Endodermal cell (in vitro differentiated cells): ENCODE results near the gene ASTN1. TPM values are rescaled to one million over a fixed set of nuclear protein-coding genes. Genes with fewer than 3 reads are reported as not detected.

Experiments used
- DNase-seq: peaks from one replicate; pipeline ENCODE4 v3.0.0-alpha.2; 2017
- H3K27ac ChIP-seq: 2 replicates; pipeline ENCODE4 v1.5.1; 2013; ENCODE audit warnings: mild to moderate bottlenecking, low read depth, low read length, moderate library complexity
- H3K27me3 ChIP-seq: 2 replicates; pipeline ENCODE4 v1.6.1; 2013; ENCODE audit warnings: mild to moderate bottlenecking, low read length, moderate library complexity; ENCODE audit not compliant: insufficient read depth, control insufficient read depth, poor library complexity, severe bottlenecking
- H3K36me3 ChIP-seq: 2 replicates; pipeline ENCODE4 v1.7.0; 2013; ENCODE audit warnings: mild to moderate bottlenecking, low read length, moderate library complexity; ENCODE audit not compliant: control insufficient read depth, insufficient read depth
- H3K4me1 ChIP-seq: one replicate; pipeline ENCODE4 v1.7.0; 2013; ENCODE audit warnings: low read length; ENCODE audit not compliant: control insufficient read depth, insufficient read depth
- H3K4me3 ChIP-seq: 2 replicates; pipeline ENCODE4 v1.5.1; 2013; ENCODE audit warnings: mild to moderate bottlenecking, low read length, moderate library complexity
- H3K9ac ChIP-seq: 2 replicates; pipeline ENCODE4 v1.6.1; 2013; ENCODE audit warnings: mild to moderate bottlenecking, low read length, moderate library complexity; ENCODE audit not compliant: poor library complexity, severe bottlenecking; ENCODE audit errors: extremely low read depth
- H3K9me3 ChIP-seq: 2 replicates; pipeline ENCODE4 v1.6.1; 2013; ENCODE audit warnings: mild to moderate bottlenecking, low read length, moderate library complexity; ENCODE audit not compliant: control insufficient read depth
- H3K27ac Mint-ChIP-seq: 2 replicates; pipeline ENCODE4 v1.8.0; 2020; ENCODE audit warnings: mixed read lengths
- H3K27me3 Mint-ChIP-seq: 2 replicates; pipeline ENCODE4 v1.8.0; 2021; ENCODE audit warnings: mild to moderate bottlenecking, mixed read lengths; ENCODE audit not compliant: insufficient read depth
- H3K36me3 Mint-ChIP-seq: 2 replicates; pipeline ENCODE4 v1.8.0; 2020; ENCODE audit warnings: low read depth, mixed read lengths
- H3K4me1 Mint-ChIP-seq: 2 replicates; pipeline ENCODE4 v1.8.0; 2020; ENCODE audit warnings: mixed read lengths
- H3K4me3 Mint-ChIP-seq: 2 replicates; pipeline ENCODE4 v1.8.0; 2020; ENCODE audit warnings: mild to moderate bottlenecking, moderate library complexity, mixed read lengths
- H3K9me3 Mint-ChIP-seq: 2 replicates; pipeline ENCODE4 v1.8.0; 2020; ENCODE audit warnings: mild to moderate bottlenecking, mixed read lengths
- WGBS, 2 experiments: methylation state at CpG; one replicate each; pipeline versions ENCODE4 v1.1.5 to v1.1.7; 2013; ENCODE audit warnings: missing lambda C conversion rate in 2 of 2, mixed read lengths in 1 of 2; ENCODE audit not compliant: insufficient coverage in 1 of 2, insufficient read length in 1 of 2; 5-methylcytosine and 5-hydroxymethylcytosine counted together
- total RNA-seq, 2 donors: library from RNA; stranded (reverse); fragmentation: NEBNext Ultra II Directional in 1 of 2; extraction: Animal tissue kit (Norgen Biotek cat#: 25700) in 1 of 2; gene quantifications; 2 replicates in 1 of 2; 3 replicates in 1 of 2; pipeline ENCODE4 v1.2.1, GENCODE V29; 2021
- TF ChIP-seq, protein P1 (sequence below): fragments of 200-600 bp; sonication (generic); conservative IDR thresholded peaks from 2 replicates; pipeline ENCODE4 v1.5.0; 2021; ENCODE audit warnings: antibody characterized with exemption, mild to moderate bottlenecking

ASTN1 gene
- total RNA-seq, 2 donors from 2014 or later, result 0.31 to 0.70 TPM

DNA sequence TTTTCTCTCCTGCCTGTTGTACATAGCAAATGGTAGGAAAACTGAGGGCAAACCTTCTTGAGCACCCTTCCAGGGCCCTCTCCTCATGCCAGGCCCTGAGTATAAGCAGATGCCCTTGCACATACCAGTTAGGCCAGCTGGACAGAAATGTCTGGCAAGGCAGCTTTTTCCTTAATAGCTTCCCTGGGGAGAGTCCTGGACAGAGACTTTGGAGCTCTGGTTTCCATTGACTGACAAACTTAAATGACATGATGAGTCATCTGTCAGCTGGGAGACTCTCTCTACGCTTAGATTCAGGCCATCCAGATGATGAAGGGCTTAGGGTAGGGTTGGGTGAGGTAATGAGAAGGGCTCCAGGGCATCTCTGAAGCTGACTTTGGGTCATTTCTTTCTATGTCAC, 317.5 kb downstream of the ASTN1 start:
- no peak for DNase-seq
- no peaks in the 10 kb centered on the region for H3K36me3 Mint-ChIP-seq
- TF ChIP-seq, protein P1, sequence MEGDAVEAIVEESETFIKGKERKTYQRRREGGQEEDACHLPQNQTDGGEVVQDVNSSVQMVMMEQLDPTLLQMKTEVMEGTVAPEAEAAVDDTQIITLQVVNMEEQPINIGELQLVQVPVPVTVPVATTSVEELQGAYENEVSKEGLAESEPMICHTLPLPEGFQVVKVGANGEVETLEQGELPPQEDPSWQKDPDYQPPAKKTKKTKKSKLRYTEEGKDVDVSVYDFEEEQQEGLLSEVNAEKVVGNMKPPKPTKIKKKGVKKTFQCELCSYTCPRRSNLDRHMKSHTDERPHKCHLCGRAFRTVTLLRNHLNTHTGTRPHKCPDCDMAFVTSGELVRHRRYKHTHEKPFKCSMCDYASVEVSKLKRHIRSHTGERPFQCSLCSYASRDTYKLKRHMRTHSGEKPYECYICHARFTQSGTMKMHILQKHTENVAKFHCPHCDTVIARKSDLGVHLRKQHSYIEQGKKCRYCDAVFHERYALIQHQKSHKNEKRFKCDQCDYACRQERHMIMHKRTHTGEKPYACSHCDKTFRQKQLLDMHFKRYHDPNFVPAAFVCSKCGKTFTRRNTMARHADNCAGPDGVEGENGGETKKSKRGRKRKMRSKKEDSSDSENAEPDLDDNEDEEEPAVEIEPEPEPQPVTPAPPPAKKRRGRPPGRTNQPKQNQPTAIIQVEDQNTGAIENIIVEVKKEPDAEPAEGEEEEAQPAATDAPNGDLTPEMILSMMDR, result no peak
- Histone ChIP-seq H3K9me3 (no peaks in the 10 kb centered on the region), H3K4me3 (no peak overlapping the region), H3K27ac (no peak overlapping the region), H3K27me3 (no peaks in the 10 kb centered on the region), H3K36me3 (no peaks in the 10 kb centered on the region), H3K4me1 (peaks cover 7% of the 10 kb centered on the region), H3K9ac (no peak overlapping the region)
- H3K27ac Mint-ChIP-seq, result no peak overlapping the region
- no peaks in the 10 kb centered on the region for H3K27me3 Mint-ChIP-seq
- WGBS, 2 experiments, result 100% methylated on average over 1 of the region's 1 CpG
- peaks cover 22% of the 10 kb centered on the region for H3K4me1 Mint-ChIP-seq
- no peaks in the 10 kb centered on the region for H3K9me3 Mint-ChIP-seq
- H3K4me3 Mint-ChIP-seq, result no peak overlapping the region

DNA sequence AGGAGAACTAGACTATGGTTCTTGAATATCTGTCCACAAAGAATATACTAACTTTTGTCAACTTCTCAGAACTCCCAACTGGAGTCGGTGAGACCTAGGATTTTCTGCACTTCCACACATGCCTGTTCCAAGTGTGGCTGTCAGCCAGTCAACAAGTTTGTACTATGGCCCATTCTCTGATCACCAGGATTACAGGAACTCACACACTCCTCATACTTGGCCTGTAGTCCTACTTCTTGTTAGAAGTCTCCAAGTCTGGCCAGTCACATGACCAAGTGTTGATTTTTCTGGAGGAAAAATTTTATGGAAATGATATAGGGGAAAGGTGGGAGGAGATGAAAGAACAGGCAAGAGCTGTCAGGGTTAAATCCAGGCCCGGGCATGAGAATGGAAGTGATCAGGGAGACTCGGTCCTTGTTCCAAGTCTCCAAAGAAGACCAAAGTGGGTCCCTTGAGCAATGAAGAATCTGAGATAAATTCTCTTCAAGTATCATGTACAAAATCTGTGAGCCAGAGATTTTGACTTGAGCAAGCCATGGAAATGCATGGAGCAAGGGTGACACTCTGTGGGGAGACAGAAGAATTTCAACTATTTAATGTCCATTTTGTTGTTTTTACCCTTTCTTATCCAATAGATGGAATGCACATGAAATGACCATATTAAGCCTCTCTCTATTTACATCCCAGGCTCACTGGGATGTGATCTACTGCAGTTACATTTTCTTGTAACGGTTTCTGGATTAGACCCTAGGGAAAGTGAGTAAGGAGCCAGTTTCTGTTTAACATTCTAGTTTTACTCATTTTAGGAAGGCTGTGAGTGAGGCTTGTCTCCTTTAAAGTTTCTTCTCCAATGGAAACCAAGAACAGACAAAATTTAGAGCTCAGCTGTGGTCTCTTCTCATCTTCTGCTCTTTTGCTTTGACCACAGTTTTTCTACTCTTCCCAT, 320.9 kb downstream of the ASTN1 start:
- H3K27ac ChIP-seq, result no peak overlapping the region
- H3K4me3 ChIP-seq, result peak overlapping the region; percentile 14
- no peaks in the 10 kb centered on the region for H3K9me3 ChIP-seq
- H3K4me3 Mint-ChIP-seq, result no peak overlapping the region
- no peaks in the 10 kb centered on the region for H3K36me3 Mint-ChIP-seq
- WGBS, 2 experiments, result 60 to 72% methylated on average over 3 to 4 of the region's 4 CpGs
- no peaks in the 10 kb centered on the region for H3K27me3 ChIP-seq
- no peak overlapping the region for H3K27ac Mint-ChIP-seq
- H3K4me1 Mint-ChIP-seq, result peaks cover 29% of the 10 kb centered on the region
- TF ChIP-seq, protein P1, result peak; percentile 84
- H3K36me3 ChIP-seq, result no peaks in the 10 kb centered on the region
- no peak overlapping the region for H3K9ac ChIP-seq
- H3K9me3 Mint-ChIP-seq, result no peaks in the 10 kb centered on the region
- DNase-seq, result peak; percentile 67
- H3K4me1 ChIP-seq, result peaks cover 7% of the 10 kb centered on the region
- H3K27me3 Mint-ChIP-seq, result peaks cover 2% of the 10 kb centered on the region

GRCh38 chr1:176841238-176841637, 323.3 kb downstream of the ASTN1 start:
- TF ChIP-seq, protein P1, result no peak
- Histone ChIP-seq H3K27ac (no peak overlapping the region), H3K9me3 (no peaks in the 10 kb centered on the region), H3K9ac (no peak overlapping the region), H3K36me3 (no peaks in the 10 kb centered on the region), H3K4me3 (no peak overlapping the region), H3K27me3 (no peaks in the 10 kb centered on the region), H3K4me1 (peaks cover 5% of the 10 kb centered on the region)
- no peaks in the 10 kb centered on the region for H3K36me3 Mint-ChIP-seq
- H3K27me3 Mint-ChIP-seq, result peaks cover 2% of the 10 kb centered on the region
- DNase-seq, result no peak
- H3K9me3 Mint-ChIP-seq, result no peaks in the 10 kb centered on the region
- H3K4me3 Mint-ChIP-seq, result no peak overlapping the region
- H3K27ac Mint-ChIP-seq, result no peak overlapping the region
- peaks cover 27% of the 10 kb centered on the region for H3K4me1 Mint-ChIP-seq
- WGBS, 2 experiments, result 71 to 87% methylated on average over 1 to 2 of the region's 2 CpGs
